ENCODE data around the gene EVI5.

DNA sequence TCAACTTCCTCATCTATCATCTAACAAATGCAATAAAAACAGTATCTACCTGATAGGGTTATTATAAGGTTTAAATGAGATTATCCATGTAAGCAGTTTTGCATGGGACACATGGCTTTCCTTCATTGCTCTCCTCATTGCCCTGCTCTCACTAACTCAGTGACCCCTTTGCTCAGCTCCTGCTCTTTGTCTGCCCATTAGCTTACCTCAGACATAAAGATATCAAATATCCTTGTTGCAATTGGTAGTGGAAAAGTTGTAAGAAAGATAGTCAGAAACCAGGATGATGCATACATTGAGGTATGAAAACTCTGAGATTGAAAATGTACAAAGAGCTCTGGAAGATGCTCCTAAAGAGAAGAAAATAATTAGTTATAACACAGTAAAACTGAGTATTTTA lies 89.8 kb downstream of the EVI5 start:
- TF ChIP-seq, protein P1, sequence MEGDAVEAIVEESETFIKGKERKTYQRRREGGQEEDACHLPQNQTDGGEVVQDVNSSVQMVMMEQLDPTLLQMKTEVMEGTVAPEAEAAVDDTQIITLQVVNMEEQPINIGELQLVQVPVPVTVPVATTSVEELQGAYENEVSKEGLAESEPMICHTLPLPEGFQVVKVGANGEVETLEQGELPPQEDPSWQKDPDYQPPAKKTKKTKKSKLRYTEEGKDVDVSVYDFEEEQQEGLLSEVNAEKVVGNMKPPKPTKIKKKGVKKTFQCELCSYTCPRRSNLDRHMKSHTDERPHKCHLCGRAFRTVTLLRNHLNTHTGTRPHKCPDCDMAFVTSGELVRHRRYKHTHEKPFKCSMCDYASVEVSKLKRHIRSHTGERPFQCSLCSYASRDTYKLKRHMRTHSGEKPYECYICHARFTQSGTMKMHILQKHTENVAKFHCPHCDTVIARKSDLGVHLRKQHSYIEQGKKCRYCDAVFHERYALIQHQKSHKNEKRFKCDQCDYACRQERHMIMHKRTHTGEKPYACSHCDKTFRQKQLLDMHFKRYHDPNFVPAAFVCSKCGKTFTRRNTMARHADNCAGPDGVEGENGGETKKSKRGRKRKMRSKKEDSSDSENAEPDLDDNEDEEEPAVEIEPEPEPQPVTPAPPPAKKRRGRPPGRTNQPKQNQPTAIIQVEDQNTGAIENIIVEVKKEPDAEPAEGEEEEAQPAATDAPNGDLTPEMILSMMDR (IDR thresholded peaks at IDR 0.05) = no peak
- TF ChIP-seq EZH2phosphoT487 (IDR thresholded peaks at IDR 0.05) = no peak

All from neural progenitor cell (in vitro differentiated cells).